Kidney epithelial cell (primary cell): Measurements from ENCODE around the gene PPP2R5C. TPM values are rescaled to one million over a fixed set of nuclear protein-coding genes. Genes with fewer than 3 reads are reported as not detected.
A peak's percentile ranks its signal among the peaks of the same experiment; 100 is the strongest.

Experiments used
- DNase-seq: peaks from one replicate; pipeline ENCODE4 v3.0.0-alpha.2; 2010; ENCODE audit warnings: low read depth
- H3K27me3 ChIP-seq: 2 replicates; pipeline ENCODE4 v1.6.0; 2011; ENCODE audit warnings: low read length; ENCODE audit not compliant: control insufficient read depth, insufficient read depth
- H3K36me3 ChIP-seq: 2 replicates; pipeline ENCODE4 v1.5.1; 2011; ENCODE audit warnings: low read length; ENCODE audit not compliant: control insufficient read depth, insufficient read depth
- H3K4me3 ChIP-seq: 2 replicates; pipeline ENCODE4 v1.5.1; 2011; ENCODE audit warnings: low read depth, mild to moderate bottlenecking, control low read depth, low read length
- total RNA-seq: library from RNA; depleted of rRNA; stranded (reverse); fragments of >200 nt; gene quantifications from 2 replicates; pipeline ENCODE4 v1.2.3, GENCODE V29; 2015
- TF ChIP-seq, protein P1 (sequence below): IDR thresholded peaks from 2 replicates; pipeline ENCODE4 v1.5.1; 2011; ENCODE audit warnings: mild to moderate bottlenecking, moderate library complexity, low read length, control low read depth, inconsistent platforms; ENCODE audit not compliant: insufficient read depth, poor library complexity, severe bottlenecking

PPP2R5C gene
- total RNA-seq, 1 donor from 2014 or later: 79.6 TPM

GRCh38 chr14:101840649-101841369 lies 79.3 kb downstream of the PPP2R5C start:
- TF ChIP-seq, protein P1, sequence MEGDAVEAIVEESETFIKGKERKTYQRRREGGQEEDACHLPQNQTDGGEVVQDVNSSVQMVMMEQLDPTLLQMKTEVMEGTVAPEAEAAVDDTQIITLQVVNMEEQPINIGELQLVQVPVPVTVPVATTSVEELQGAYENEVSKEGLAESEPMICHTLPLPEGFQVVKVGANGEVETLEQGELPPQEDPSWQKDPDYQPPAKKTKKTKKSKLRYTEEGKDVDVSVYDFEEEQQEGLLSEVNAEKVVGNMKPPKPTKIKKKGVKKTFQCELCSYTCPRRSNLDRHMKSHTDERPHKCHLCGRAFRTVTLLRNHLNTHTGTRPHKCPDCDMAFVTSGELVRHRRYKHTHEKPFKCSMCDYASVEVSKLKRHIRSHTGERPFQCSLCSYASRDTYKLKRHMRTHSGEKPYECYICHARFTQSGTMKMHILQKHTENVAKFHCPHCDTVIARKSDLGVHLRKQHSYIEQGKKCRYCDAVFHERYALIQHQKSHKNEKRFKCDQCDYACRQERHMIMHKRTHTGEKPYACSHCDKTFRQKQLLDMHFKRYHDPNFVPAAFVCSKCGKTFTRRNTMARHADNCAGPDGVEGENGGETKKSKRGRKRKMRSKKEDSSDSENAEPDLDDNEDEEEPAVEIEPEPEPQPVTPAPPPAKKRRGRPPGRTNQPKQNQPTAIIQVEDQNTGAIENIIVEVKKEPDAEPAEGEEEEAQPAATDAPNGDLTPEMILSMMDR: no peak
- H3K4me3 ChIP-seq: no peak overlapping the region
- DNase-seq: no peak

DNA sequence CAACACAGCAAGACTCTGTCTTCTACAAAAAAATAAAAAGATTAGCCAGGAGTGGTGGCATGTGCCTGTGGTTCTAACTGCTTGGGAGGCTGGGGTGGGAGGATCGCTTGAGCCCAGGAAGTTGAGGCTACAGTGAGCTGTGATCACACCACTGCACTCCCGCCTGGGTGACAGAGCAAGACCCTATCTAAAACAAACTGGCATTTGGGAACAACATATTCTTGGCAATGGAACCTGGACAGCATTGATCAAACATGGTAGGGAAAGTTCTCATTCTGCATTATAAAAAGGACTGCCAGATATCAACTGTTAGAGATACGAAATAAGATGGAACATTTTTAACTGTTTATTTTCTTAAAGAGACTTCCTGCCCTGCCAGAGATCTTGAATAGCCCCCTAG lies 81.5 kb downstream of the PPP2R5C start:
- TF ChIP-seq, protein P1: no peak
- no peaks in the 10 kb centered on the region for H3K36me3 ChIP-seq
- H3K27me3 ChIP-seq: no peaks in the 10 kb centered on the region
- DNase-seq: no peak
- H3K4me3 ChIP-seq: no peak overlapping the region

More at GRCh38 chr14:101840649-101841369, 79.3 kb downstream of the PPP2R5C start:
- Histone ChIP-seq H3K36me3 (no peaks in the 10 kb centered on the region), H3K27me3 (no peaks in the 10 kb centered on the region)

- Histone ChIP-seq H3K4me3 (no peak overlapping the region), H3K27me3 (no peaks in the 10 kb centered on the region), H3K36me3 (no peaks in the 10 kb centered on the region)
- TF ChIP-seq, protein P1: peak; percentile 17
- no peak for DNase-seq
Measured at GRCh38 chr14:101843665-101844064, 82.2 kb downstream of the PPP2R5C start.

DNA sequence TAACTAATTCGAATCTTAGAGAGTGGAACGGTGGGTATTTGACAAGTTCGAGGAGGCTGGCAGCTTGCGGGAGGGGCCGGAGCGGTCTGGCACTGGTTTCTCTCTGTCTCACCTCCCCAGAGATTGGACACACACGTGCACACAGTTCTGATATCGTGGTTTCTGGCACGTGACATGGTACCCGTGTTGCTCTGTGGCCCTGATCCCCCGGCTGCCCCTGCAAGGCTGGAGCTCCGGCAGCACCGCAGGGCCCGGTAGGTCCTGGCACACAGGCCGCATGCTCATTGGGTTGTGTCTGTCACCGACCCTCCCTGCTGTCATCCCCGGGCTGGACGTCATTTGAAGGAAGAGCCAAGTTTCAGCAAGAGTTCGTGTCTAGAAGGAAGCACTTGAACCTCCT lies 82.7 kb downstream of the PPP2R5C start:
- H3K36me3 ChIP-seq: no peaks in the 10 kb centered on the region
- H3K27me3 ChIP-seq: no peaks in the 10 kb centered on the region
- H3K4me3 ChIP-seq: no peak overlapping the region
- TF ChIP-seq, protein P1: no peak
- no peak for DNase-seq

- no peak for DNase-seq
- H3K36me3 ChIP-seq: no peaks in the 10 kb centered on the region
- TF ChIP-seq, protein P1: no peak
- H3K4me3 ChIP-seq: no peak overlapping the region
- H3K27me3 ChIP-seq: no peaks in the 10 kb centered on the region
Measured at GRCh38 chr14:101844751-101845150, 83.2 kb downstream of the PPP2R5C start.

DNA sequence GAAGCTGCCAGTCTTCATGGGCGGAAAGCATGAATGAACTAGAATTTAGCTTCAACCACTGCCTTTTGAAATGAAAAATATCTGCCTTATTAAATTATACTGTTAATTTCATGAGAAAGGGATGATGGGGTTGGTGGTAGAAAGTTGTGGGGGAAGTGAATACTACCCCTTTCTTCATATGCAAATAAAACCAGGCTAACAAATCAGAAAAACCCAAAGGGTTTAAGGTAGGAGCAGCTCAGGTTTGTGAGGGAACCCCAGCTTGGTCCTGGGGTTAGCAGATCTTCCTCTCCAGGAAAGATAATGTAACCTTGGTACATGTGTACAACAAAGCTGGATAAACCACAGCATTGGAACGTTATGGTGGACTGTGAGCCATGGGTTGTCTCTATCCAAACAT lies 84.0 kb downstream of the PPP2R5C start:
- H3K36me3 ChIP-seq: no peaks in the 10 kb centered on the region
- H3K27me3 ChIP-seq: no peaks in the 10 kb centered on the region
- H3K4me3 ChIP-seq: no peak overlapping the region
- no peak for DNase-seq
- TF ChIP-seq, protein P1: no peak
